GM10847 (cell line): ENCODE measurements around the gene ZSCAN4.

Source experiments
- POLR2A ChIP-seq: IDR thresholded peaks from 2 replicates; pipeline ENCODE4 v1.6.1; 2011; ENCODE audit not compliant: insufficient read length; ENCODE audit errors: extremely low read depth

ZSCAN4 gene, protein sequence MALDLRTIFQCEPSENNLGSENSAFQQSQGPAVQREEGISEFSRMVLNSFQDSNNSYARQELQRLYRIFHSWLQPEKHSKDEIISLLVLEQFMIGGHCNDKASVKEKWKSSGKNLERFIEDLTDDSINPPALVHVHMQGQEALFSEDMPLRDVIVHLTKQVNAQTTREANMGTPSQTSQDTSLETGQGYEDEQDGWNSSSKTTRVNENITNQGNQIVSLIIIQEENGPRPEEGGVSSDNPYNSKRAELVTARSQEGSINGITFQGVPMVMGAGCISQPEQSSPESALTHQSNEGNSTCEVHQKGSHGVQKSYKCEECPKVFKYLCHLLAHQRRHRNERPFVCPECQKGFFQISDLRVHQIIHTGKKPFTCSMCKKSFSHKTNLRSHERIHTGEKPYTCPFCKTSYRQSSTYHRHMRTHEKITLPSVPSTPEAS

GRCh38 chr19:57668635-57669034, at the start of gene ZSCAN4:
TSS of gene ZSCAN4 (plus strand) at chr19:57668935. CDS start at chr19:57676146, 7,211 bp downstream.
- no peak for TF ChIP-seq POLR2A

- no peak for TF ChIP-seq POLR2A
These were observed 47.9 kb upstream of the ZSCAN4 start for GRCh38 chr19:57620673-57621348.

DNA sequence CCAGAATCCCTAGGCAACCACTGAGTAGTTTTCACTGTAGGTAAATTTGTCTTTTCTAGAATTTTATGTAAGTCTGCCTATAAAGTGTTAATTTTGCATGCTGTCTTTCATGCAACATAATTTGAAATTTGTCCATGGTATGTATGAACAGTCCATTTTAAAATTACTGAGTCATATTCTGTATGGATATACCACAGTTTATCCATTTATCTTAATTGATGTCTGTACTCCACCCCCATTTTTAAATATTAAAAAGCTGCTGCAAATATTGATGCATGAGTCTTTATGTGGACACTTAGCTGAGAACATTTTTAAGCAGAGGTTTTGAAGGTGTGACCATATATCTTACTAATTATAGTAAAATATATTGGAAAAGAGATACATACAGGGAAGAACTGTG, 45.6 kb upstream of the ZSCAN4 start:
- TF ChIP-seq POLR2A, result no peak

- peak; percentile 68 for TF ChIP-seq POLR2A
These were observed 35.5 kb upstream of the ZSCAN4 start, which contains the start of gene ZNF211 for GRCh38 chr19:57632987-57633831. TSS of gene ZNF211 (plus strand) at chr19:57633168. CDS start at chr19:57633347, 179 bp downstream.

DNA sequence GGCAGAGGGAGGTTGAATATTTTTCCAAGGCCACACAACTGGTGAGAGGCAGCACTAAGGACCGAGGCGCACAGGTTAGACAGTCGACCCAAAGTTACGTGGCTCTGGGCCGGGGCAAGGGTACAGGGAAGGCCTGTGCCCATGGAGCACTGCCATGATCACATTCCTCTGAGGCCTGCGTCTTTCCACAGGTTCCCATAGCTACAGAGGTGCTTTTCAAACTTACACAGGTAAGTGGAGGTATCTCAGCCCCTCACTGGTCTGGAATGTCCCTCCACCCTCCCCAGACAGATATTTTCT, 35.0 kb upstream of the ZSCAN4 start:
- TF ChIP-seq POLR2A, result no peak

DNA sequence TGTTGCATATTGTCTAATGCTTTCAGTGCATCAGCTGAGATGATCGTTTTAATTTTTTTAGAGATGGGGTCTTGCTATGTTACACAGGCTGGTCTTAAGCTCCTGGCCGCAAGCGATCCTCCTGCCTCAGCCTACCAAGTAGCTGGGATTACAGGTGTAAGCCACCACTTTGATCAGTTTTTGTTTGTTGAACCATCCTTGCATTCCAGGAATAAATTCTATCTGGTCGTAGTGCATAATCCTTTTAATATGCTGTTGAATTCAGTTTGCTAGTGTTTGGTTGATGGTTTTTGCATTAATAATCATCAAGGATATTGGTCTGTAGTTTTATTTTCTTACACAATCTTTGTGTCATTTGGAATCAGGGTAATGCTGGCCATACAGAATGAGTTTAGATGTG, 31.4 kb upstream of the ZSCAN4 start:
- TF ChIP-seq POLR2A, result no peak

- TF ChIP-seq POLR2A, result no peak
These were observed 27.0 kb upstream of the ZSCAN4 start for GRCh38 chr19:57641715-57642234.

- no peak for TF ChIP-seq POLR2A
These were observed 26.2 kb upstream of the ZSCAN4 start for GRCh38 chr19:57642396-57643046.

GRCh38 chr19:57643734-57644133, 25.0 kb upstream of the ZSCAN4 start:
- no peak for TF ChIP-seq POLR2A

DNA sequence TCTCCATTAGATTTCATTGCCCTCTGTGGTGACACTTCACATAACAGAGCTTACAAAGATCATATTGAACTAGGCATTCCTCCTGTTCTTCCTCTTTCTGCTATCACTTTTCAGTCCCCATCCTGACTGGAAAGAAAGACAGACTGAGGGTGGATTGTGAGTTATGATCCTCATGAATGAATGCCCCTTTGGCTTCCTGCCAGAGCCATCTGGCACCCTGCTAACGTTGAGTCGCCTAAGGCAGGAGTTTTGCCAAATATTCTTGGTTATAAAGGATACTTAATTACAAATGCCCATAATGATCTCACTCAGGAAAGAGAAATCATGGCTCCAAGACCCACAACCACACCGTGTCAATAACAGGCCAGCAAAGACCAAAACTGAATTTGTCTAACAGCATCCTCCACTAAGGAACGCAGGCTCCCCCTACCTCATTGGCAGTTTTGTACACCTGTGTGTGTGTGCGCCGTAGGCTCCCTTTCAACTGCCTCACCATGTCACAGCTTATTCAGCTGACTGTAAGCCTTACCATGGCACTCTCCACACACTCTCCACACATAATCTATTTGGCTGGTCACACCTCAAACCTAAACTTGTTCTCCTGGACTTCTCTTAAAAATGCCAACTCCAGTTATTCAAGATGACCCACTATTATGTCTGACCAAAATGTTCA, 20.3 kb upstream of the ZSCAN4 start:
- TF ChIP-seq POLR2A, result no peak

DNA sequence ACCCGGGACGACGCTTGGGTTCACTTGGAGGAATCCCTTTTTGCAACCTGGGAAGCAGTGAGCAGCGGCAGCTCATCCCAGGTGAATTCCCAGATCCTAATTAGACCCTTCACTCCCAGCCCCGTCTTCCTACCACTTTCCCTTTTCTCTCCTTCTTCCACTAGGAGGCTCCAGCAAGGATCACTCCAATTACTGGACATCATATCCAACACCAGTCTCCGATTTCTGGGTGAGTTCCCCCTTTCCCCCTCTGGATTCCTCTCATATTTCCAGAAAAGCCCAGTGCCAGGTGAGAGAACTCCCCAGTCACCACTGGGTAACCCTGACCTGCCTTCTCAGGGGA, 17.1 kb upstream of the ZSCAN4 start:
- TF ChIP-seq POLR2A, result no peak

DNA sequence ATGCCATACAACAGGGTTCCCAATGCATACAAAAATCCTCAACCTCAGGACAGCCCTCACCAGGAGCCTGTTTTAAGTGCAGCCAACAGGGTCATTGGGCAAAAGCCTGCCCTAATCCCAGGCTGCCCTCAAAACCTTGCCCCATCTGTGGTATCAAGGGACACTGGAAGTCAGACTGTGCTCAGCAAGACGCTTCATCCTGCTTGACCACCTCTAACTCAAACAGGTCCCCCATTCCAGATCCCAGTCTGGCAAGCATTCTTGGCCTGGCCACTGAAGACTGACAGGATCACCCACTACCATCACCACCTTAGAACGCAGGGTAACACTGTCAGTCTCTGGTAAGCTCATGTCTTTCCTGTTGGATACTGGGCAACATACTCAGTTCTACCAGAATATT, 15.0 kb upstream of the ZSCAN4 start:
- TF ChIP-seq POLR2A, result no peak

- TF ChIP-seq POLR2A, result no peak
These were observed 13.3 kb upstream of the ZSCAN4 start for GRCh38 chr19:57655443-57655842.

DNA sequence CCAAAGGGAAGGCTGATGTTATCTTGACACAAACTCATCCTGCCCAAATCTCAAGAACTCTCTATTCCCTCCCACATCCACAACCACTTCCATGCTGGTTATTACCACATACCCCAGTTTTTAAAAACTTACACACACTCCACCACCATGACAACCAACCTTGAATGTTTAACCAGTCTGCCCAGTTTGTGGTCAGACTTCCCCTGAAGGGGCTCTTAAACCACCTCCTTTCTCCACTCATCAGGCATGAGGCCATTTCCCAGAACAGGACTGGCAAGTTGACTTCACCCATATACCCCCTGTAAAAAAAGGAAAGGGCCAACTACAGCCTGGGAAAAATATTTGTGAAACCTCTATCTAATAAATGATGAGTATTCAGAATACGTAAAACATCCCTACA, 12.4 kb upstream of the ZSCAN4 start:
- TF ChIP-seq POLR2A, result no peak
